H1 (cell line): Measurements from ENCODE around the gene ENDOG.
A peak's percentile ranks its signal among the peaks of the same experiment; 100 is the strongest.

Source experiments
- ATF2 ChIP-seq: IDR thresholded peaks from 2 replicates; pipeline ENCODE4 v1.6.1; 2012; ENCODE audit warnings: low read length, inconsistent platforms
- EZH2 ChIP-seq: fragments of 200-600 bp; sonication (generic); IDR thresholded peaks from 2 replicates; pipeline ENCODE4 v1.7.1; 2012; ENCODE audit warnings: low read depth, mild to moderate bottlenecking, moderate library complexity, low read length, inconsistent platforms; ENCODE audit not compliant: severe bottlenecking
- FOSL1 ChIP-seq: IDR thresholded peaks from 2 replicates; pipeline ENCODE4 v1.6.1; 2011; ENCODE audit warnings: mild to moderate bottlenecking, low read depth, low read length, moderate library complexity; ENCODE audit not compliant: insufficient read depth
- JUN ChIP-seq: IDR thresholded peaks from 2 replicates; pipeline ENCODE4 v1.6.1; 2011; ENCODE audit warnings: low read depth, mild to moderate bottlenecking, improper control_type of control experiment, low read length
- POLR2A ChIP-seq, 2 experiments: IDR thresholded peaks; 1 replicate in 1 of 2; 2 replicates in 1 of 2; pipeline ENCODE4 v1.6.1; 2011; ENCODE audit warnings: low read depth in 2 of 2, low read length in 2 of 2, mild to moderate bottlenecking in 2 of 2; ENCODE audit errors: control extremely low read depth in 1 of 2
- POLR2AphosphoS5 ChIP-seq: IDR thresholded peaks from 2 replicates; pipeline ENCODE4 v1.6.1; 2011; ENCODE audit warnings: low read depth, low read length
- RAD21 ChIP-seq, 2 experiments: IDR thresholded peaks in 1 of 2; conservative IDR thresholded peaks in 1 of 2; 2 replicates each; pipeline ENCODE4 v1.6.1; 2011; ENCODE audit warnings: low read depth in 2 of 2, low read length in 2 of 2, improper control_type of control experiment in 1 of 2, inconsistent platforms in 1 of 2, mild to moderate bottlenecking in 1 of 2, moderate library complexity in 1 of 2
- TAF1 ChIP-seq: IDR thresholded peaks from 2 replicates; pipeline ENCODE4 v1.6.1; 2011; ENCODE audit warnings: mild to moderate bottlenecking, low read depth, low read length
- TEAD4 ChIP-seq: IDR thresholded peaks from 2 replicates; pipeline ENCODE4 v1.6.1; 2012; ENCODE audit warnings: low read depth, low read length, inconsistent platforms, mixed read lengths
- YY1 ChIP-seq: IDR thresholded peaks from 2 replicates; pipeline ENCODE4 v1.6.1; 2011; ENCODE audit warnings: low read depth, mild to moderate bottlenecking, low read length
- ZNF274 ChIP-seq: IDR thresholded peaks from 2 replicates; pipeline ENCODE4 v1.7.0; 2012; ENCODE audit warnings: low read length, borderline replicate concordance; ENCODE audit errors: extremely low read depth
- TF ChIP-seq, protein P1 (sequence below), 3 experiments: IDR thresholded peaks; 1 replicate in 2 of 3; 2 replicates in 1 of 3; pipeline versions ENCODE4 v1.5.1 to v1.6.1; 2011; ENCODE audit warnings: low read length in 3 of 3, mild to moderate bottlenecking in 3 of 3, inconsistent platforms in 2 of 3, low read depth in 1 of 3, moderate library complexity in 1 of 3; ENCODE audit not compliant: insufficient read depth in 1 of 3; ENCODE audit errors: control extremely low read depth in 1 of 3
- TF ChIP-seq, protein P2 (sequence below): IDR thresholded peaks from 2 replicates; pipeline ENCODE4 v1.6.1; 2011; ENCODE audit warnings: low read depth, mild to moderate bottlenecking, low read length; ENCODE audit not compliant: insufficient read depth

GRCh38 chr9:128819716-128820664 is 1.7 kb downstream of the ENDOG start:
- TF ChIP-seq JUN (no peak), TEAD4 (no peak), POLR2AphosphoS5 (no peak), ZNF274 (no peak), POLR2A (IDR thresholded peaks at IDR 0.05; ENCODE audit: control extremely low read depth in 1 of 2, low read depth in 2 of 2, low read length in 2 of 2) (peak in 1 of 2 experiments; percentile 45; a peak in 1 of 3 replicates), EZH2 (no peak), YY1 (no peak), FOSL1 (no peak), ATF2 (no peak), RAD21 (IDR thresholded peaks at IDR 0.05 in 1 of 2, conservative IDR thresholded peaks at IDR 0.05 in 1 of 2; ENCODE audit: low read depth in 2 of 2, low read length in 2 of 2) (no peak), TAF1 (no peak)
- TF ChIP-seq, protein P1, sequence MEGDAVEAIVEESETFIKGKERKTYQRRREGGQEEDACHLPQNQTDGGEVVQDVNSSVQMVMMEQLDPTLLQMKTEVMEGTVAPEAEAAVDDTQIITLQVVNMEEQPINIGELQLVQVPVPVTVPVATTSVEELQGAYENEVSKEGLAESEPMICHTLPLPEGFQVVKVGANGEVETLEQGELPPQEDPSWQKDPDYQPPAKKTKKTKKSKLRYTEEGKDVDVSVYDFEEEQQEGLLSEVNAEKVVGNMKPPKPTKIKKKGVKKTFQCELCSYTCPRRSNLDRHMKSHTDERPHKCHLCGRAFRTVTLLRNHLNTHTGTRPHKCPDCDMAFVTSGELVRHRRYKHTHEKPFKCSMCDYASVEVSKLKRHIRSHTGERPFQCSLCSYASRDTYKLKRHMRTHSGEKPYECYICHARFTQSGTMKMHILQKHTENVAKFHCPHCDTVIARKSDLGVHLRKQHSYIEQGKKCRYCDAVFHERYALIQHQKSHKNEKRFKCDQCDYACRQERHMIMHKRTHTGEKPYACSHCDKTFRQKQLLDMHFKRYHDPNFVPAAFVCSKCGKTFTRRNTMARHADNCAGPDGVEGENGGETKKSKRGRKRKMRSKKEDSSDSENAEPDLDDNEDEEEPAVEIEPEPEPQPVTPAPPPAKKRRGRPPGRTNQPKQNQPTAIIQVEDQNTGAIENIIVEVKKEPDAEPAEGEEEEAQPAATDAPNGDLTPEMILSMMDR (IDR thresholded peaks at IDR 0.05; ENCODE audit: control extremely low read depth in 1 of 3, insufficient read depth in 1 of 3, low read depth in 1 of 3, low read length in 3 of 3), result no peak
- TF ChIP-seq, protein P2, sequence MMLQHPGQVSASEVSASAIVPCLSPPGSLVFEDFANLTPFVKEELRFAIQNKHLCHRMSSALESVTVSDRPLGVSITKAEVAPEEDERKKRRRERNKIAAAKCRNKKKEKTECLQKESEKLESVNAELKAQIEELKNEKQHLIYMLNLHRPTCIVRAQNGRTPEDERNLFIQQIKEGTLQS, result no peak
